GM10266 (cell line): ENCODE measurements around the gene SELENOT.
"Not testable (repeated sequence)": the region's sequence is repeated elsewhere in the genome, so short reads cannot be mapped to it uniquely, and the experiment has no call there.

Experiments used
- DNase-seq: peaks from one replicate; pipeline ENCODE4 v3.0.0; 2012; ENCODE audit errors: extremely low spot score
- CTCF ChIP-seq: IDR thresholded peaks from 2 replicates; pipeline ENCODE4 v1.5.1; 2012; ENCODE audit warnings: mild to moderate bottlenecking, low read depth; ENCODE audit not compliant: control insufficient read depth, insufficient read depth; ENCODE audit errors: missing control alignments

SELENOT gene

DNA sequence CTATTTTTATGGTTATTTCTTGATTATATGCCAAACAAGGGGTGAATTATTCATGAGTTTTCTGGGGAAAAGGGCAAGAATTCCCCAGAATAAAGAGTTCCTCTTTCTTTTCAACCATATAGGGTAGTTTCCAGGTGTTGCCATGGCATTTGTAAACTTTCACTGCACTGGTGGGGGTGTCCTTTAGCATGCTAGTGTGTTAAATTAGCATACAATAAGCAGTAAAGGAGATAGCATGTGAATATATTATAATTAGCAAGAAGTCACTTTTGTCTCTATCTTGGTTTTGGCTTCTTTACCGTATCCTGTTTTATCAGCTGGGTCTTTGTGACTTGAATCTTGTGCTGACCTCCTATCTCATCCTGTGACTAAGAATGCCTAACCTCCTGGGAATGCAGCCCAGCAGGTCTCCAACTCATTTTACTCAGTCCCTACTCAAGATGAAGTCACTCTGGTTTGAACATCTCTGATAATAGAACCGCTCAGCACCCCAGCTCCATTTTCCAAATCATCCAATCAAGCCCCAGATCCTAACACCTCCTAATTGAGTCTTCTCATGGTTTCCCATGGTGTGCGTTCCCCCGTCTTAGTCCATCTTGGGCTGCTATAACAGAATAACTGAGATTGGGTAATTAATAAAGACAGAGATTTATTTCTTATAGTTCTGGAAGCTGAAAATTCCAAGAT lies 3.4 kb upstream of the SELENOT start:
- no peak for TF ChIP-seq CTCF
- DNase-seq: peak; percentile 42

DNA sequence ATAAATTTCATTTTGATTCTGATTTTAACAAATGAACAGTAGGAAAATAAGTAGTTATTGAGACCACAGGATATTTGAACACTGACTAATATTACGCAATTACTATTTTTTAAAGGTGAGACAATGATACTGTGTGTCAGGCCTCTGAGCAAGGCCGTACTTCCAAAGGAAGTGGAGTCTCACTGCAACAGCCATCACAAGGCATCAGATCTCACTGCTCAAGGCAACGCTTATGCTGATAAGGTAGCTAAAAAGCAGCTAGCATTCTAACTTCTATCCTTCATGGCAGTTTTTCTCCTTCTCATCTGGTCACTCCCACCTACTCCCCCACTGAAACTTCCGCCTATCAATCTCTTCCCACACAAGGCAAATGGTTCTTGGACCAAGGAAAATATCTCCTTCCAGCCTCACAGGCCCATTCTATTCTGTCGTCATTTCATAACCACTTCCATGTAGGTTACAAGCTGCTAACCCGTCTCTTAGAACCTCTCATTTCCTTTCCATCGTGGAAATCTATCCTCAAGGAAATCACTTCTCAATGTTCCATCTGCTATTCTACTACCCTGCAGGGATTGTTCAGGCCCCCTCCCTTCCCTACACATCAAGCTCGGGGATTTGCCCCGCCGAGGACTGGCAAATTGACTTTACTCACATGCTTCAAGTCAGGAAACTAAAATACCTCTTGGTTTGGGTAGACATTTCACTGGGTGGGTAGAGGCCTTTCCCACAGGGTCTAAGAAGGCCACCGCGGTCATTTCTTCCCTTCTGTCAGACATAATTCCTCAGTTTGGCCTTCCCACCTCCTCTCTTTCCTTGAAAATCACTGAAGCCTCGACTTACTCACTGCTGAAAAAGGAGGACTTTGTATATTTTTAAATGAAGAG lies 2.2 kb upstream of the SELENOT start:
- DNase-seq: not testable (repeated sequence)

DNA sequence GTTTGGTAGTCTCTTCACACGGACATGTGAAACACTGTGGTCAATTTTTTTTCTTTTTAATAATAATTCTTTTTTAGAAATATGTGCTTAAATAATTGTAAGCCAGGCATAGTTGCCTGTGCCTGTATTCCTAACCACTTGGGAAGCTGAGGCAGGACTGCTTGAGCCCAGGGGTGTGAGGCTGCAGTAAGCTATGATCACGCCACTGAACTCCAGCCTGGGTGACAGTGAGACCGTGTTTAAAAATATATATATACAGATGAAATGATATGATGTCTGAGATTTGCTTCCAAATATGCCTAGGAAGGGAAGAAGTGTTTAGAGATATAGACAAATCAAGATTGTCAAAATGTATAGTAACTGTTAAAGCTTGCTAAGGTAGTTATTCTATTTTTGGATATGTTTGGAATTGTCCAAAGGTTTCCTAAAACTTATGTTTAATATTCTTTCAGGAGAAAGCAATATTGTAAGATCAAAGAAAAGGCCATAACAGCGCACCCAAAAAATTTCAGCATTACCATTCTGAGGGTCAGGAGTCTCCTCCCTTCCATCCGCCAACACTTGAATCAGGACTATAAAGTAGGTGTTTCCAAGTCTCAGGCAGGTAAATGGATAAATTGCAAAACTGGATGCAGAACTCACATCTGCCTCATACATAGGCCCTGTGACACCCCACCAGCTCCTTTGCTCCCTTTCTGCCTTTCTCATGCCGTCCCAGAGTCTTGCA lies 532 bp upstream of the SELENOT start:
- no peak for DNase-seq
- TF ChIP-seq CTCF: no peak

DNA sequence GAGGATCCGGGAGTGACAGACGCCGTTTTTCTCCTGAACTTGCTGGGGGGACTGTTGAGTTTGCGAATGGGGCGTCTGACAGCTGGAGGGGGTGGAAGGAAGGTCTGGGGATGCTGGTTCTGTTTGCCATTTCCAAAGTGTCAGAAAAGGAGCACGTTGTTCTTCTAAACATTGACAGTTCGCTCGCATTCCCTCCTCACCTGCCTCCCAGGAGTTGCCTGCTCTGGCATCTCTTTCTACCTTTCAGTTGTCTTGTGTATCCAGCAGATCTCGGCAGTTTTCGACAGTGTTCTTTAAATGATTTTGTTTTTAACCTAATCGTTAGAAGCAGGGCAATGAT lies 829 bp downstream of the SELENOT start:
- TF ChIP-seq CTCF: no peak
- DNase-seq: no peak

DNA sequence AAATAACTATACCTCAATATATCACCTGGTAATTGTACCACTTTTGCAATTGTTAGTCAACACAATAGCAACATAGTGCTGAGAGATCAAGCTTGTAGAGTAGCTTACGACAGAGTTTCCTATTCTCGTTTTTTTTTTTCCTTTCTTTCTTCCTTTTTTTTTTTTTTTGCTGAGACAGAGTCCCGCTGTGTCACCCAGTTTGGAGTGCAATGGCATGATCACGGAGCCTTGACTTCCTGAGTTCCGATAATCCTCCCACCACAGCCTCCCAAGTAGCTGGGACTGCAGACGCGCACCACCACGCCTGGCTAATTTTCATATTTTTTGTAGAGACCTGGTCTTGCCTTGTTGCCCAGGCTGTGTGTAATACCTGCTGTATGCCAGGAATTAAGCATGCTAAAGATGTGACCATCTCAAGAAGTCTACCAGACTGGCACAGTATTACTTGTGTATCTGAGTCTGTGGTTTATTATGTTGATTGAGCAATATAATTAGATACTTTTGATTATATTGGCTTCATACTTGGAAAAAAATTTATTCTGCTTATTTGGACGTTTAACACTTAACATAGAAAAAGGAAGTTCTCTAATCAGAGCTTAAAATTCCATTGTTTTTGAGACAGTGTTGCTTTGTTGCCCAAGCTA lies 3.0 kb downstream of the SELENOT start:
- TF ChIP-seq CTCF: no peak
- DNase-seq: no peak

- TF ChIP-seq CTCF: no peak
- DNase-seq: no peak
These were observed 4.3 kb downstream of the SELENOT start for GRCh38 chr3:150607267-150608065.

GRCh38 chr3:150609988-150610387 lies 6.9 kb downstream of the SELENOT start:
- no peak for TF ChIP-seq CTCF
- DNase-seq: peak; percentile 35
